NCI-H748 (cell line): ENCODE data around the gene CDC42.
"Not testable (repeated sequence)": the region's sequence is repeated elsewhere in the genome, so short reads cannot be mapped to it uniquely, and the experiment has no call there.

Experiments
- DNase-seq: peaks from one replicate; lab custom pipeline; 2025; ENCODE audit not compliant: unreplicated experiment; lab: John Stamatoyannopoulos, UW

The CDC42 gene

DNA sequence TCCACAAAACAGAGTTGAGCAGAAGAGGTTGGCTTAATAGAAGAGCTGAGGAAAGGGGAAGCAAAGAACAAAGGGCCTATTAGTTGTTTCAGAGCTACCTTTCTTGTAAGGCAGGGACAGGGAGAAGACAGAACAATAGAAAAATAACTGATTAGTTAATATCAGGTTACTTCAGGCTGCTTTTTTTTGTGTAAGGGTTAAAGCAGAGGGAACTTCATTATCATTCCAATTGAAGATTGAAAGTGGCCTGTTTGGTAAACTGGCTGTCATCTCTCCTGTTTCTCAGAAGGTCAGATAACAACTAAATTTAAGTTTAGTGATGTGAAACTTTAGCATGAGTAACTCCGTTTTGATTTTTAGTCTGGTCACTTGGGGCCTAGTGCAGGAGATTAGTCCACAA is 22.3 kb downstream of the CDC42 start:
- DNase-seq = no peak

DNA sequence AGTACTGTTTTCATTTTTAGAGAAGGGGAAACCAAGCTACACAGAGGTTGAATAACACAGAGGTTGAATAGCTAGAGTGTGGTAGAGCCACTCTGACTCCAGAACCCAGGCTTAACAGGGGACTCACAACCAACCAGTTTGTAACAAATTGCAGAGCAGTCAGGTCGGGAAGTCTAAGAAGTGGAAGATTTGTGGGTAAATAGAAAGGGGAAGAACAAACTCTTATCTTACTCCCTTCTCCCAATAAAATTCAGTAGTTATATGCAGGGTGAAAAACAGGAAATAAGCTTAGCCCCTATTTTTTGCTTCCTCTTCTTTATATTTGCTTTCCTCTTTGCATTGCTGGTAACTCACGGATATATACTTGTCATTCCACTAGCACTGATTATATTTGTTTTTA is 23.2 kb downstream of the CDC42 start:
- DNase-seq = no peak

DNA sequence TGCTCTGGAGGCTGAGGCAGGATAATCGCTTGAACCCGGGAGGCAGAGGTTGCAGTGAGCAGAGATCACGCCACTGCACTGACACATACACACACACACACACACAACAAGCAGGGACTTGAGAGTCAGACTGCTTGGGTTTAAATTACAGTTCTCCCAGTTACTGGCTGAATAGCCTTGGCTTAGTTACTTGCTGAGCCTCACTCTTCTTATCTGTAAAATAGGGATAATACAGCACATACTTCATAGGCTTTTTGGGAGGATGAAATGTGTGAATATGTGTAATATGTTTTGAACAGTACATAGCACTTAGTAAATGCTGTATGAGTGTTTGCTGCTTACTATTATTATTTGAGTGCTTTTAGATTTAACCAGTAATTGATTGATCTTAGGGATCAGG is 23.8 kb downstream of the CDC42 start:
- DNase-seq = no peak

DNA sequence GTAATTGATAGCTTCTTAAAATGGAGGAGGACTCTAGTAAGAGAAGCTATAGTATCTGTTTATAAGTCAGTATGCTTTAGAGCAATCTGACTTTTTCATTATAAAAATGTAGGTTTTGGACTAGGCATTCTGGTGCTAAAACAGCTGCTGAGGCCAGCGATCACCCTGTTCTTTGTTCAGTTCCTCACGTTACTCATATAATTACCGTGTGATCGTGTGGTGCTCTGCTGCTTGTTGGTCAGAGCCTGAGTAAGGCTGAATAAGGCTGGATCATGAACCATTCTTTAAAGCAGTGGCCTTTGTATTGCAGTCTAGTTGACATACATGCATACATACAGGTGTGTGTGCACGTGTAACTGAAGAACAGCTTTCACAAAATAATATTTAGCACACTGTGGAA is 25.2 kb downstream of the CDC42 start:
- DNase-seq = no peak

DNA sequence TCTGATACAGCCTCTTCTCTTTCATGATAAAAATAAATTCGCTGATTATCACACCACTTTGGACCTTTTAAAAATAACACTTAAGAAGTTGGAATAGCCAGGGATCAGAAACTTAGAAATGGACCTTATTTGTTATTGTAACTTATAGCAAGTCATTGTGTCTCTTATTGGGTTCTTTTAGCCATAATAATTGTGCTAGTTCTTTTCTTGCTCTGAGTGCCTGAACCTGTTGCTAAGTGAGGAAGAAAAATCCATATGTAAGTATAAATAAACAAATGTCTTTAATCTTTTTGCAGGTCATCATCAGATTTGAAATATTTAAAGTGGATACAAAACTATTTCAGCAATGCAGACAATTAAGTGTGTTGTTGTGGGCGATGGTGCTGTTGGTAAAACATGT is 25.6 kb downstream of the CDC42 start:
- DNase-seq = no peak

DNA sequence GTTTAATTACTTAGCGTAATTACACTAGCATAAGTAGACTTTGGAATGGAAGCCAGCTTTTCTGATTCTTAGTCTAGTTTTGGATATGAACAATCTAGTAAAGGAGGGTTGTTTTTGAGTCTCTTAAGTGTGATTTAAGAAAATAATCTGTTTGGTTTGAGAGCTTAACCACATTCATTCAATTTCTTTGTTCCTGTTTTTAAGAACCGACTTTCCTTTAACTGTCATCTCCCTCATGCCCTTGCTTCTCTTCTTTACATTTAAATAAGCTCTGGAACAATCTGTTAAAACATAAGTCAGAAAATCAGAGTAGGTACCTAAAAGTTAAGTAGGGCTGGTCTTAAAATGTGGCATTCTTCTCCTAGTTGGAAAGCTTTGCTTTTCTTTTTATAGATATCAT is 27.7 kb downstream of the CDC42 start:
- DNase-seq = no peak

DNA sequence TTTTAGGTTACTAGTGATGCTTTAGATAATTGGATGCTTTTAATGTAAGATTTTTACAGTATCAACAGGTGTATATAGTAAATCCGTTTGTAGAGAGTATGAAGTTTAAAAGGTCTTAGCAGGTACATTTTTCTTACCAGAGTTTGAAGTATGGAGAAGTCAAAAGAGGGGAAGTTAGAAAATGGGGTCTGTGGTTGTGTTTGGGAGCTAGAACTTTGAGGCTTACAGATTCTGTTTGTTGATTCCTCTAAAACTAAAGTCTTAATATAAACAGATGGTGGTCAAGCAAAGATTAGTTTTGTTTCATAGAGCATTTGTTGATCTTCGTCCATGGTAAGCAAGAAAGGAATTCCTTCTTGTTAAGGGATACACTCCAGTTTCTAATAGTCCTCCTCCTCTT is 35.8 kb downstream of the CDC42 start:
- no peak for DNase-seq

DNA sequence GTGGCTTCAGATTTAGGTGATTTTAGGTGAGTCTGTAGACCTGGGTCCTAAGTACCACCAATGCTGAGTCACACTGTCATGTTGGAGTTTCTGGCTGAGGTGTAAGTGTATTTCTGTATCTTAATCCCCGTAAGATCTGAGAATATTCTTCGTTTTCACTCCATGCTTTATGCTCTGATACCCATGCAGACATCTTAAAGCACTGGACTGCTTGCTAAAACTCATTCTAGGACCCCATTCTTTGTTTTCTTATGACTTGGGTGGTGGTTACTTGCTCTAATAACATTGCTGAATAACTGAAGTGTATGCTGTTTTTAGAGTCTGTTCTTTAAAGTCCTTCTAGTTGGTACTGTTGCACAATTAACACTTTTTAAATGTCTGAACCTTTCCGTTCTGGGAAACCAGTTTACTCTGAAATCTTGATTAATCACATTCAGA is 36.6 kb downstream of the CDC42 start:
- no peak for DNase-seq

DNA sequence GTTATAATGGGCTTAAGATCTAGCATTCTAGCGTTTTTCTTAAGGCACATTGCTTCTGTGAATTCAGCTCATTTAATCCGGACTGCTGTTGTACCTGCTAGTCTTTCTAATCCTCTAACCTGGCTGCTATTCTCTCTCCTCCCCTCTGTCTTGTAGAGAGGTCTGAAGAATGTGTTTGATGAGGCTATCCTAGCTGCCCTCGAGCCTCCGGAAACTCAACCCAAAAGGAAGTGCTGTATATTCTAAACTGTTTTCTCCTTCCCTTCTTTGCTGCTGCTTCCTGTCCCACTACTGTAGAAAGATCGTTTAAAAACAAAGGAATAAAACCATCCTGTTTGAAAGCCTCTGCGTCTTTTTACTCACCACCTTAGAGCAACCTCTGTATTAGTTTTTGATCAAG is 37.3 kb downstream of the CDC42 start:
- DNase-seq = no peak

DNA sequence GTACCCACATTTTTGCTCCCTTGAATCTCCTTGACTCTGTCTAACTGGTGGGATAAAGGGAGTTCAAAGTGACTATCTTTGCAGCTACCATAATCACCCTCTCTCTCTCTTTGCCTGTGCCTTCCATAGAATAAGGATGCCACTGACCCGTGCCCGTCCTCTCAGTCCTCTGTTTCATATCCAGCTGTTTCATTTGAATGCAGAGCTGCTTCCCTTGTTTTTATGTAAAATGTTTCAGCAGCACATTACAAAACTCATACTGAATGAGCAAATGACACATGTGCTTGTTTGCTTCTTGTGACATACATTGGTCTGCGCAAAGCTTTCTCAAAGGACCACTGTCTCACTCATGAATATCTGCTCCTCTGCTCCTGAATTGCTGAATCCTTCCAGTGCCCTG is 38.4 kb downstream of the CDC42 start:
- DNase-seq = no peak

DNA sequence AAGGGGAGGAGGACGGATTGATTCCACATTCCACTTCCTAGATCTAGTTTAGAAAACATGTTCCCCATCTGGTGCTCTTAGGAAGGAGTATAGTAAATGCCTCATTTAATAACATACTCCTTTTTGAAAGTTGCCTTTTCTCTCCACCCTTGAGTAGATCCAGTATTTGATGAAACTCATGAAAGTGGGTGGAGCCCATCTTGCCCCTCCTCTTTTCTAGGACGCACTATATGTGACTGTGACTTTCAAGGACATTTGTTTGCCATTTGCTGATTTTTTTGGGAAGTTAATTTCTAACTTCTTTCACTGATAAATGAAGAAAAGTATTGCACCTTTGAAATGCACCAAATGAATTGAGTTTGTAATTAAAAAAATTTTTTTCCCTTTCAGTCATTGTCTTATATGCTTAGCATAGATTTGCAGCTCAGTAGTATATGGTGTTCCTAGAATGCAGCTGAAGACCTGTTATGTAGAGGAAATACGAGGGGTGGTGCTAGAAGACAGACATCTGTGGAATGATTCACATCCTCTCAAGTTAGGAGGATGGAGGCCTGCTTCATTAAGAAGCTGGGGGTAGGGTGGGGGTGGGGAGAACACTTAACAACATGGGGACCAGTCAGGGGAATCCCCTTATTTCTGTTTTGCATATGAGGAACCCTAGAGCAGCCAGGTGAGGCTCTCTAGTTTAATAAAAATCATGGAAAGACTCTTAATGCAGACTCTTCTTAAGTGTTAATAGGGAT is 39.7 kb downstream of the CDC42 start:
- DNase-seq = not testable (repeated sequence)

DNA sequence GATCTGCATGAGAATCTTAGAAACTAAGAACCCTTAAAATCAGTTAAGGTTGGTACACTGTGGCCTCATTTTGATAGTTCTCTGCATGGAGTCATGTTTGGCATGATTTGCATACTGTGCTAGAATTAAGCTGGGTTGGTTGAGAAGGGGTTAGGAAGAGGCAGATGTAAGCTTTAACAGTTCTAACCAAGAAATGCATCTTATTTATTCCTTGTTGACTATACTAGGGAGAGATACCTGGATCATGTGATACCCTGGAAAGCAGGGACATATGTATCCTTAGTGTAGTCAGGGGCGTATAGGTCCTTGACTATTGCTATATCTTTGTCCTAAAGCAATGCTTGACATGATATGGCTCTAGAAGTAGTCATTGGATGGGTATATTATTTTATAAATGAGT is 41.0 kb downstream of the CDC42 start:
- DNase-seq = no peak

DNA sequence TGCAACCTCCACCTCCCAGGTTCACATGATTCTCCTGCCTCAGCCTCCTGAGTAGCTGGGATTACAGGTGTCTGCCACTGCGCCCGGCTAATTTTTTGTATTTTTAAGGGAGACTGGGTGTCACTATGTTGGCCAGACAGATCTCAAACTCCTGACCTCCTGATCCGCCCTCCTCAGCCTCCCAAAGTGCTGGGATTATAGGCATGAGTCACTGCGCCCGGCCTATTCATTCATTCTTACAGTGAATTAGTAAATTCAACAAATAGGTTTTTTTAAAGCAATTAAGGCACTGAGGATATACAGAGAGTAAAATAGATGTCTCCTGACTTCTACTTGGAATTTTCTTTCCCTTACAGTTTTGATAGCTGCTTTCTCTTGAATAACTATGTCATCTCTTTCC is 43.5 kb downstream of the CDC42 start:
- DNase-seq = no peak

DNA sequence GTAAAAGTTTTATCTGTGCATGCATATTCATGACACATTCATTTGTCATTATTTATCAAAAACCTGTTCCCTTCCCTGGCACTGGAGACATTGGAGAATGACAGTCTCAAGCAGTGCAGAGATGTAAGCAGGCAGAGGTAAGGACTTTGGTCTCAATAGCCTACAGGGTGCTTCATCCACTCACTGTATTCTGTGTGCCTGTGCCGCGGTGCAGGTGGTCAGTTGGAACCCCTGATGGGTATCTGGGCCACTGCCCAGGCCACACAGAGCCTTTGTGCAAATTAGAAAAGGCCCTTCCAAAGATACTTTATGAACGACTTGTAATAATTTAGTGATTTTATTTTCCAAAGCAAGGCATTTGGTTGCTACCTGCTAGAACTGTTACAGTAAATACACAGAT is 44.0 kb downstream of the CDC42 start:
- no peak for DNase-seq

DNA sequence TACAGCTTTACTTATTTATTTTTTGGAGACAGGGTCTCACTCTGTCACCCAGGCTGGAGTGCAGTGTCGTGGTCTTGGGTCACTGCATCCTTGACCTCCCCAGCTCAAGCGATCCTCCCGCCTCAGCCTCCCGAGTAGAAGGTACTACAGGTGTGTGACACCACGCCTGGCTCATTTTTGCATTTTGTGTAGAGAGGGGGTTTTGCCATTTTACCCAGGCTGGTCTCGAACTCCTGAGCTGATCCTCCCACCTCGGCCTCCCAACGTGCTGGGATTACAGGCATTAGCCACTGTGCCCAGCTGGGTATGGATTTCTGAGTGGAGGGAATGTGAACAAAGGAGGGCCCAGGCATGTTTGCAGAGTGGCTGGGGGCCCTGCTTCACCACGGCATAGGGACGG is 46.2 kb downstream of the CDC42 start:
- DNase-seq = no peak

DNA sequence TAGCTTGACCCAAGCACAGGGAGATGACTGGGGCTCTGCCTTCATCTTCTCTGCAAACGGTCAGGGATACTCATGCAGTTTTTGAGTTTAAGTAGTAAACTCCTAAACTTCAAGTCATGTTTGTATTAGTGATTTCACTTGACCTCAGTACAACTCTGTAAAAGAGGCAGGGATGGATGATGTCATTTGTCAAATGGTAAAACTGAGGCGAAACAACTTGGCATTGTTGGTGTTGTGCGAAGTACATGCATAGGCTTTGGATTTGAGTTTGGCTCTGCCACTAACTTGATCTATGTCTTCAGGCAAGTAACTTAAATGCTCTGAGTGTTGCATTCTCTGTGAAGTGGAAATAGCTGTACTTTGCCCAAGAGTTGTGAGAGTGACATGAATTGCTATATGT is 47.7 kb downstream of the CDC42 start:
- DNase-seq = no peak

DNA sequence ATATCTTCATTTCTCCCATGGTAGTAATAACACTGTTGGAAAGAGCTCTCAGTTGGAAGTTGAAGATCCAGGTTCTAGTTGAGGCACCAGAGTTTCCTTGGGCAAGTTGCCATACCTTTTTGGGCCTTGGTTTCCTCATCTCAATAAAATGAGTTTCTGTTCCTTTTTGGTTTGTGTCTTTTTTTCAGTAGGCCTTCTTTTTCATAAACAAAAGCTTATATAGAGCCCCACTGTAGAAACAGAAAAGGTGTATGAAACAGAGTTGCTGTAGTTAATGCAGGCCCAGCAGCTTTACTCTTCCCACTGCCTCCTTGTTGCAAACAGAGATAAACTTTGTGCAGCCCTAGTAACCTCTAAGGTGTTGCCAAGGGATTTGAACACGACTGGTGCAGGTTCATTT is 48.7 kb downstream of the CDC42 start:
- DNase-seq = no peak

DNA sequence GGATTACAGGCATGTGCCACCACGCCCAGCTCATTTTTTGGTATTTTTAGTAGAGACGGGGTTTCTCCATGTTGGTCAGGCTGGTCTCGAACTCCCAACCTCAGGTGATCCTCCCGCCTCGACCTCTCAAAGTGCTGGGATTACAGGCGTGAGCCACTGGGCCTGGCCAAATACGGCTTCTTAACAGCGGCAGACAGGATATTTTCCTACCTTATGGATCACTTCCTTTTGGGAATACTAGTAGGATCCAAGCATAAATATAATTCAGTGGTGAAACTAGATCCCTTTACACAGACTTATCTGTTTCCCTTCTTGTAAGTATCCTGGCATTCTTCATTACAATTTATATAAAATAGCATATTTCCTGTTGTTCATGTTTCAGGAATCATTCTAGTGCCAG is 49.5 kb downstream of the CDC42 start:
- no peak for DNase-seq

DNA sequence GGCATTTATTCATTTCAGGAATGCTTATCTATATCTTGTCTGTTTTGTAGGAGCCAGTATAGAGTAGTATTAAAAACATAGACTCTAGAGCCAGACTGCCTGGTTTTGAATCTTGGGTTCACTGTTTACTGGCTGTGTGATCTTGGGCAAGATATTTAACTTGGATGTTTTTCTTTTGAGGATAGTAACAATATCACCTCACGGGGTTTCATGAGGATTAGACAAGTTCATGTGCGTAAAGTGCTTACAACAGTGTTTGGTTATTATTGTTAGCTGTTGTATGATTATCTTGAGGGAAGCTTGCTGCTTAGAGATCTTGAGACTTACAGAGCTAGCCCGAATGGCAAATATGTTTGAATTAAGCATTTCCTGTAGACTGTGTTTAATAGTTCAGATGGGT is 50.2 kb downstream of the CDC42 start:
- no peak for DNase-seq

DNA sequence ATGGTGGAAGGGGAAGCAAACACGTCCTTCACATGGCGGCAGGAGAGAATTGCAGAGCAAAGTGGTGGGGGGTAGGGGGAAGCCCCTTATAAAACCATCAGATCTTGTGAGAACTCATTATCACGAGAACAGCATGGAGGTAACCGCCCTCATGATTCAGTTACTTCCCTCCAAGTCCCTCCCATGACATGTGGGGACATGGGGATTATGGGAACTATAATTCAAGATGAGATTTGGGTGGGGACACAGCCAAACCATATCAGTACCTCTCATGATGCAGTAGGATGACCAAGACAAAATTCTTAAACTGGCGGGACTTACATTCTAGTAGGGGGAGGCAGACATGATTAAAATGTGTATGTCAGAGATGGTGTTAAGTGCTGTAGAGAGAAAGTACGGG is 51.6 kb downstream of the CDC42 start:
- DNase-seq = no peak

DNA sequence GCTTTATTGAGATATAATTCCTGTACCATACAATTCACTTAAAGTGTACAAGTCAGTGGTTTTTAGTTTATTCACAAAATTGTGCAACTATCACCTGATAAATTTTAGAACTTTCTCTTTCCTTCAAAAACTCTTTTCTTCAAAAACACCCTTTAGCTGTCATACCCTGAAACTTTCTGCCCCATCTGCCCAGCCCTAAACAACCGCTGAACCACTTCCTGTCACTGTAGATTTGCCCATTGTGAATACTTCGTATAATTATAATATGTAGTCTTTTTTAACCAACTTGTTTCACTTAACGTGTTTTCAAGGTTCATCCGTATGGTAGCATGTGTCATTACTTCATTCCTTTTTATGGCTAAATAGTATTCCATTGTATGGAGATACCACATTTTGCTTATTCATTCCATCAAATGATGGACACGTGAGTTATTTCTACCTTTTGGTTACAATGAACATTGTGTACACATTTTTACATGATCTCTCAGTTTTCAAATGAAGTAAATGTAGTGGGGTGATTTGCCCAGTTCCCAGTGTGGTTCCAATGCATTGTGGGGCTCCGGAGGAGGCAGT is 52.4 kb downstream of the CDC42 start:
- no peak for DNase-seq

DNA sequence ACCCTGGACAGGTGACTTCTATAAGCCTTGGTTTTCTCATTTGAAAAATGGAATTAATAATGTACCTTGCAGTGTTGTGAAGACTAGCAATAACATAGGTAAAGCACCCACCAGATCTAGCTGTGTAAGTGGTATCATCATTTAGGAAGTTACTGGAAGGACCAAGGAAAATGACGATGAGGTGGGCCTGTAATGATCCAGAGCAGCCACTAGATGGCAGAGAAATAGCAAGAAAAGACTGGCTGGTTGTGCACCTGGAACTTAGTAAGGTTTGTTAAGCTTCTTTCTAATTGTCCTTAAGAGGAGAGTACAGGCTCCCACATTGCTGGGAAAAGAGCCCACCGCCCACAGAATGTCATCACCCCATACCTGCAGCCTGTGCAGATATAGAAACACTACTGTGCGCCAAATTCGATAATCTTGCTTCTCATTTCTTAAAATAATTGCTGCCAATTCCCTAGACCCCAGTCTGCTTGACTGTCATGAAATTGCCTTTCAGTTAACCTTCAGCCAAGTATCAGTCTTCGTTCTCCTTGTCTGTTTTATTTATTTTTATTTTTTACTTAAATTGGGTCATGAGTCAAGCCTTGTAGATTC is 53.2 kb downstream of the CDC42 start:
- DNase-seq = peak; percentile 53

DNA sequence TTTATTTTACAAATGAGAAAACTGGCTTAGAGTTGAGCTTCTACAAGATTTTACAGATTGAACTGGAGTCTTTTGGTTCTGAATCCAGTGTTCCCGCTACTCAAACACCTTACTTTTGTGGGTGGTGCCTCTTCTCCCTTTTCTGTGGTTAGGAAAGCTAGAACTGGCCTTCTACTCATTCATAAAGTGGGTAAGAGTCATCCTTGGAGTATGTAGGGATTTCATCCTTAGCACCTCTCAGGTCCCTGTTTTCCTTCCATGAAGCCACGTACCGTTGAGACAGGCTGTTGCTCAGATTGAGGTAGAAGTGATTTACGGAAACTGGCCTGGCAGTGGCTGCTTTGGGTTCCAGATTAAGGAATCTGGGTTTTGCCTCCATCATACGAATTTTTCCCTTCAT is 54.6 kb downstream of the CDC42 start:
- DNase-seq = no peak
